ENCODE data around the gene RAB31.

GRCh38 chr18:9715978-9716774 lies 8.1 kb downstream of the RAB31 start:
- TF ChIP-seq CTCF (IDR thresholded peaks at IDR 0.05 in 8 of 11, conservative IDR thresholded peaks at IDR 0.05 in 3 of 11): no peak
- no peak for TF ChIP-seq POLR2A (IDR thresholded peaks at IDR 0.05)
- no peak for TF ChIP-seq POLR2AphosphoS5 (IDR thresholded peaks at IDR 0.05)
